IMR-90 (cell line): ENCODE data around the gene SORBS1. TPM values are rescaled to one million over a fixed set of nuclear protein-coding genes. Genes with fewer than 3 reads are reported as not detected.

Experiments used
- ATAC-seq: fragments of 200-7000 bp; cut with Tn5 transposase; 2 replicates; pipeline ENCODE4 v1.9.1; 2020; ENCODE audit warnings: low read depth, mild to moderate bottlenecking, moderate library complexity
- BruUV-seq: library from RNA; stranded (reverse); fragments of 400-500 nt; replicated peaks from 2 replicates; lab custom pipeline; 2021; lab: Mats Ljungman, UMichigan
- CTCF ChIA-PET: fragments of 300-600 bp; formaldehyde crosslinking; extraction: SDS; loops from one replicate; lab custom pipeline; 2021; ENCODE audit warnings: antibody characterized with exemption; lab: Yijun Ruan, JAX
- POLR2A ChIA-PET: fragments of 300-600 bp; sonication (Branson Sonifier 250); formaldehyde crosslinking; loops from one replicate; lab custom pipeline; 2022; ENCODE audit warnings: antibody characterized with exemption; ENCODE audit not compliant: unreplicated experiment; lab: Charles Lee
- DNase-seq: peaks from one replicate; pipeline ENCODE4 v3.0.0; 2013
- H2AFZ ChIP-seq: replicated peaks from 2 replicates; pipeline ENCODE3; 2013; ENCODE audit warnings: low read length, mild to moderate bottlenecking; ENCODE audit not compliant: poor library complexity
- H2AK5ac ChIP-seq: 2 replicates; pipeline ENCODE4 v1.6.1; 2013; ENCODE audit warnings: low read depth, low read length, inconsistent platforms
- H2AK9ac ChIP-seq: replicated peaks from 2 replicates; pipeline ENCODE3; 2013; ENCODE audit warnings: mild to moderate bottlenecking, low read depth, low read length, moderate library complexity; ENCODE audit not compliant: poor library complexity
- H2BK120ac ChIP-seq: 2 replicates; pipeline ENCODE4 v1.6.1; 2013; ENCODE audit warnings: low read depth, low read length, inconsistent platforms
- H2BK15ac ChIP-seq: 3 replicates; pipeline ENCODE4 v1.6.1; 2013; ENCODE audit warnings: low read depth, low read length, inconsistent platforms
- H2BK20ac ChIP-seq: 2 replicates; pipeline ENCODE4 v1.6.1; 2013; ENCODE audit warnings: low read depth, mild to moderate bottlenecking, inconsistent platforms, low read length, moderate library complexity
- H2BK5ac ChIP-seq: 2 replicates; pipeline ENCODE4 v1.6.1; 2013; ENCODE audit warnings: mild to moderate bottlenecking, low read depth, low read length, inconsistent platforms; ENCODE audit not compliant: poor library complexity, severe bottlenecking
- H3K14ac ChIP-seq: replicated peaks from 2 replicates; pipeline ENCODE4 v1.6.1; 2013; ENCODE audit warnings: low read depth, low read length, inconsistent platforms
- H3K18ac ChIP-seq: 2 replicates; pipeline ENCODE4 v1.6.1; 2013; ENCODE audit warnings: low read depth, low read length, control low read depth
- H3K23ac ChIP-seq: 2 replicates; pipeline ENCODE4 v1.6.1; 2013; ENCODE audit warnings: low read depth, low read length, inconsistent platforms
- H3K27ac ChIP-seq: 2 replicates; pipeline ENCODE4 v1.5.1; 2013; ENCODE audit warnings: mild to moderate bottlenecking, control low read depth, low read length; ENCODE audit not compliant: insufficient read depth
- H3K27me3 ChIP-seq: 2 replicates; pipeline ENCODE4 v1.6.1; 2013; ENCODE audit warnings: low read length; ENCODE audit not compliant: control insufficient read depth, insufficient read depth
- H3K36me3 ChIP-seq: 2 replicates; pipeline ENCODE4 v1.6.1; 2013; ENCODE audit warnings: low read length, mixed read lengths; ENCODE audit not compliant: control insufficient read depth, insufficient read depth
- H3K4ac ChIP-seq: 2 replicates; pipeline ENCODE4 v1.6.1; 2013; ENCODE audit warnings: low read depth, low read length, inconsistent platforms
- H3K4me1 ChIP-seq: 2 replicates; pipeline ENCODE4 v1.6.1; 2013; ENCODE audit warnings: low read length, mixed read lengths; ENCODE audit not compliant: control insufficient read depth, insufficient read depth
- H3K4me2 ChIP-seq: 2 replicates; pipeline ENCODE4 v1.6.1; 2013; ENCODE audit warnings: low read depth, mild to moderate bottlenecking, control low read depth, low read length, moderate library complexity
- H3K4me3 ChIP-seq: 2 replicates; pipeline ENCODE4 v1.5.1; 2013; ENCODE audit warnings: low read depth, mild to moderate bottlenecking, control low read depth, low read length, moderate library complexity; ENCODE audit not compliant: insufficient read depth
- H3K56ac ChIP-seq: 2 replicates; pipeline ENCODE4 v1.6.1; 2013; ENCODE audit warnings: low read length, inconsistent platforms; ENCODE audit not compliant: insufficient read depth; ENCODE audit errors: extremely low read depth
- H3K79me1 ChIP-seq, 2 experiments: 2 replicates each; pipeline ENCODE4 v1.6.1; 2013; ENCODE audit warnings: low read length in 2 of 2, inconsistent platforms in 1 of 2, low read depth in 1 of 2
- H3K9ac ChIP-seq: 2 replicates; pipeline ENCODE4 v1.6.1; 2013; ENCODE audit warnings: low read depth, low read length, control low read depth
- H3K9me1 ChIP-seq: 2 replicates; pipeline ENCODE4 v1.6.1; 2013; ENCODE audit warnings: low read length, inconsistent platforms; ENCODE audit not compliant: insufficient read depth
- H3K9me3 ChIP-seq: 2 replicates; pipeline ENCODE4 v1.6.1; 2013; ENCODE audit warnings: low read length; ENCODE audit not compliant: control insufficient read depth, insufficient read depth
- H4K20me1 ChIP-seq: 2 replicates; pipeline ENCODE4 v1.6.1; 2013; ENCODE audit warnings: low read length, inconsistent platforms; ENCODE audit not compliant: insufficient read depth
- H4K5ac ChIP-seq: 2 replicates; pipeline ENCODE4 v1.6.1; 2013; ENCODE audit warnings: mild to moderate bottlenecking, low read depth, low read length, control low read depth
- H4K8ac ChIP-seq, 2 experiments: 2 replicates each; pipeline ENCODE4 v1.6.1; 2013; ENCODE audit warnings: low read depth in 2 of 2, low read length in 2 of 2, control low read depth in 1 of 2, inconsistent platforms in 1 of 2
- H4K91ac ChIP-seq: 2 replicates; pipeline ENCODE4 v1.6.1; 2013; ENCODE audit warnings: low read depth, low read length, inconsistent platforms; ENCODE audit not compliant: insufficient read depth
- CEBPB ChIP-seq: IDR thresholded peaks from 2 replicates; pipeline ENCODE4 v1.6.1; 2012; ENCODE audit warnings: low read depth, low read length, improper control_type of control experiment
- MAFK ChIP-seq: IDR thresholded peaks from 2 replicates; pipeline ENCODE4 v1.6.1; 2012; ENCODE audit warnings: low read depth, low read length, improper control_type of control experiment
- MAZ ChIP-seq: IDR thresholded peaks from 2 replicates; pipeline ENCODE4 v1.6.1; 2012; ENCODE audit warnings: low read depth, mild to moderate bottlenecking, low read length, improper control_type of control experiment, moderate library complexity, borderline replicate concordance
- MXI1 ChIP-seq: IDR thresholded peaks from 2 replicates; pipeline ENCODE4 v1.6.1; 2012; ENCODE audit warnings: low read depth, mild to moderate bottlenecking, low read length, moderate library complexity, borderline replicate concordance
- WGBS, 2 experiments: methylation state at CpG; one replicate each; pipeline versions ENCODE4 v1.1.5 to v1.1.7; 2013; ENCODE audit warnings: missing lambda C conversion rate in 2 of 2; ENCODE audit not compliant: insufficient read length in 1 of 2; ENCODE audit errors: extremely low coverage in 2 of 2; 5-methylcytosine and 5-hydroxymethylcytosine counted together
- dilution Hi-C: fragments of 300-500 bp; cut with HindIII; formaldehyde crosslinking; loops from one replicate; pipeline ENCODE4 v1.14.3; 2018; ENCODE audit warnings: low sequenced_read_pairs; ENCODE audit not compliant: unreplicated experiment
- in situ Hi-C: fragments of 300-500 bp; cut with MboI; formaldehyde crosslinking; loops from 3 replicates; pipeline ENCODE4 v1.14.3; 2019; ENCODE audit warnings: low sequenced_read_pairs, inconsistent platforms, mixed read lengths
- intact Hi-C: fragments of 100-400 bp; cut with micrococcal nuclease; formaldehyde crosslinking; loops from 2 replicates; pipeline ENCODE4 v1.10.0; 2022
- polyA plus RNA-seq, 3 experiments: library from polyadenylated mRNA; depleted of rRNA; stranded (reverse); fragments of >200 nt; gene quantifications; 2 replicates each; pipeline ENCODE4 v1.2.3, GENCODE V29; 2012; ENCODE audit warnings: low replicate concordance in 1 of 3
- total RNA-seq: library from RNA; depleted of rRNA; stranded (reverse); fragments of >200 nt; gene quantifications from 2 replicates; pipeline ENCODE4 v1.2.3, GENCODE V29; 2012

The SORBS1 gene
- total and polyA plus RNA-seq, 2 of the 4 experiments (the other 2 are of a cell fraction) = 0.18 to 0.32 TPM

GRCh38 chr10:95506056-95506737 lies 55.0 kb downstream of the SORBS1 start:
- no peaks in the 10 kb centered on the region for H3K9me3 ChIP-seq
- H3K4me2 ChIP-seq = no peak overlapping the region
- no peak overlapping the region for H2BK20ac ChIP-seq
- CTCF ChIA-PET = no interaction called here
- no peak overlapping the region for H3K27ac ChIP-seq
- no peak overlapping the region for H3K4ac ChIP-seq
- dilution Hi-C loops = no loop called here
- no peak overlapping the region for H3K56ac ChIP-seq
- H3K14ac ChIP-seq = no peak overlapping the region
- TF ChIP-seq MAZ (no peak), CEBPB (no peak), MAFK (no peak), MXI1 (no peak)
- no peak overlapping the region for H3K4me3 ChIP-seq
- H3K4me1 ChIP-seq = 0 out of 2 replicates have a peak, but pooled peaks cover 2% of the 10 kb centered on the region
- H2BK5ac ChIP-seq = no peak overlapping the region
- H3K23ac ChIP-seq = no peak overlapping the region
- H4K5ac ChIP-seq = no peak overlapping the region
- no TSS peak for BruUV-seq
- H3K36me3 ChIP-seq = no peaks in the 10 kb centered on the region
- WGBS, 2 experiments = no CpG with 5 or more reads among the region's 2 CpGs
- H3K9me1 ChIP-seq = no peaks in the 10 kb centered on the region
- no peak overlapping the region for H3K9ac ChIP-seq
- intact Hi-C loops = no loop called here
- H3K27me3 ChIP-seq = no peaks in the 10 kb centered on the region
- H4K91ac ChIP-seq = no peak overlapping the region
- in situ Hi-C loops = no loop called here
- ATAC-seq (no peak), DNase-seq (no peak)
- H2AFZ ChIP-seq = no peak overlapping the region
- no peaks in the 10 kb centered on the region for H4K20me1 ChIP-seq
- no peak overlapping the region for H2AK9ac ChIP-seq
- H3K18ac ChIP-seq = no peak overlapping the region
- POLR2A ChIA-PET = no interaction called here
- H4K8ac ChIP-seq = no peak overlapping the region
- no peaks in the 10 kb centered on the region for H3K79me1 ChIP-seq
- H2AK5ac ChIP-seq = no peak overlapping the region
- H2BK15ac ChIP-seq = no peak overlapping the region
- H2BK120ac ChIP-seq = no peak overlapping the region
